Measurements from ENCODE around the gene TIGAR.

TIGAR gene

DNA sequence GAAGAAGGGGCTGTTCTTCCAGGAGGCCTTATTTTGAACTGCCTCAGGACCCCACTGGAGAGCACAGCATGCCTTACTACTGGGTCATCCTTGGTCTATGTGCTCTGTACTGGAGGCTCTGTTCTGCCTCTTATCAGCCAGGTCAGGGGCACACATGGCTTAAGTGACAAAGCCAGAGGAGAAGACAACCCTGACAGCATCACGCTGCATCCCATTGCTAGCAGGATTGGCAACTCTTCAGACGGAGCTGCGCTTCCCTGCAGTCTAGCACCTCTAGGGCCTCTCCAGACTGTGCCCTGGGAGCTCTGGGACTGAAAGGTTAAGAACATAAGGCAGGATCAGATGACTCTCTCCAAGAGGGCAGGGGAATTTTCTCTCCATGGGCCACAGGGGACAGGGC is 17.3 kb upstream of the TIGAR start:
- DNase-seq (ENCODE audit: low read depth, low spot score): no peak

DNA sequence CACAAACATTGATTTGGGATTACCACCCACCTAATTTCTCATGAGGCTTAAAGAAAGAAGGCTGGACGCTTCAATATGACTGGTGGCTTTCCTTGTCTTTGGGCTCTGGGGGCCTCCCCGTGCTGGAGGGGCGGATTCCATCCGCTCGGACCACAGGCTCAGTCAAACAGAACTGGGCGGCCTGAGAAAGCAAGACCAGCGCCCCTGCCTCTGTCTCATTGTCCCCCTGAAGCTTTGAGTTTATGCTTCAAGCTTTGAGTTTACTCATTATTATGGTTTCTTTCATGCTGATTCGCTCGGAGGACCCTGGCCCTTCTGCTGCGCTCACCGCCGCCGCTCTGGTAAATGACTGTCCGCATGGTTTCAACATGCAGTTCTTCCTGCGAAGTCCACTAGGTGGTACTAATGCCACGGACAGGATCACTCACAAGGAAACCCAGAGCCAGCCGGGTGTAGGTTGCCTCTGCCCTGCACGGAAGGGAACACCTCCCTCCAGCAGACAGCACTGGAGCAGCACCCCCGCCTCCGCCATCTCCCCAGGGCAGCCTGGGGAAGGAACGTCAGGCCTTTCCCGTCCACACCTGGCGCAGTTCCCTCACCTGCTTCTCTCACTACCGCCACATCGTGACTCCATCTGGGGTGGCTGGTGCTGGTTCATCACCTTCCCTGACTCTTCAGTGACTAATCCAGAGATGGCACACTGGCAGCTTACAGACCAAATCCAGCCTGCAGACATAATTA is 13.2 kb upstream of the TIGAR start:
- peak; percentile 90 for DNase-seq (ENCODE audit: low read depth, low spot score)

DNA sequence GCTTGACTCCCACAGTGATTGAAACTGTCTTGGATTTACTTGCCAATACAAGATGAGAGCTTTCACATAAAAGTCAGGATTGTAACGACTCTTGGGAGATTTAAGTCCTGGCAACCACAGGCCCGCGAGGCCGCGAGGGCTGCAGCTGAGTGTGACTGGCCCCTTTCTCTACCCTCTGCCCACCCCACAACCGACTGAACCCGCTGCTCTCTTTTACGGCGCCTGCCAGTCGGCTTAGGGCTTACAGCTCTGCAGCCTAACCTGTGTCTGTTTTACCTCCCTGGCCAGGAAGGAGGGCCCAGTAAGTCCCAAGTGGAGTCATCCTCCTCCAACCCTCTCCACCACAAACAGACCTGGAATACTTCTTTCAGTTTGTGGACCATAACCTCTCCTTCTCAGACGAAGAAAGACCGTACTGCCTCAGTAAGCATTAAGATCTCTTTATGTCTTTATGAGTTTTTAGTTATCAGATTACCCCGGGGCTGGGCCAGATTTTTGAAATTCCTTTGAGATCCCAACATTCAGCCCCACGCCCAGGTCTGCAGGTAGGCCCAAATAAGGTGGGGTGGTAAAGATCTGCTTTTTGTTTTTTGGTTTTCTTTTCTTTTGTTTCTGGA is 12.6 kb upstream of the TIGAR start:
- DNase-seq (ENCODE audit: low read depth, low spot score): no peak

DNA sequence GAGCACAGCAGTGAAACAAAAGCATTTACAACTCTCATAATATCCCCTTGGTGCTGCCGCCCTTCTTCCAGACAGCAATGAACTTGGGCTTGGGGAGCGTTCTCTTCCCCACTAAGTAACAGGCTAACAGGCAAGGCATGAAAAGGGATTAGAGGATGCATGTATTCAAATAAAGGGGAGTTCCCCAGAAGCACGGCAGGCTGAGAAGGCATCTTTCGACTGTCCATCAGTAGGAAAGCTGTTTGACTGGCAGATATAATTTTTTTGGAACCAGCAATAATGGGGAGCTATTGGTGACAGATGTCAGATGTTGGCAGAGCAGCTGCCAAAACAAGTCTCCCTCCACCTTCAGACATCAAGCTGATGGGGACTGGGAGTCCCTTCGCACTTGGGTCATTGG is 9.2 kb upstream of the TIGAR start:
- no peak for DNase-seq (ENCODE audit: low read depth, low spot score)

DNA sequence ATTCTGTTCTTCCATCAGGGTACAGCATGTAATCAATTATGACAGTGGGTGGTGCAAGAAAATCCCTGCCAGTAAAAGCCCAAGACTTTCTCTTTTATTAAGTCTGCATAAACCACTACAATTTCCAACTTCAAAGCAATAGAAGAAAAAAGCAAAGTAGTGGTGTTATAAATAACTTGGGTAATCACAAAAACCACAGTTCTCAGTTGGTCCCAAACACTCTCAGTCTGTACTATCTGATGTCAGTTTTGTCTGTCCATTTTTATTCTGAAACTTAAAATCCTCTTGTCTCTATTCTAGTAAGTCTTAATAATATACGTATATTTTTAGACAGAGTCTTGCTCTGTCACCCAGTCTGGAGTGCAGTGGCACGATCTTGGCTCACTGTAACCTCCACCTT is 8.8 kb upstream of the TIGAR start:
- DNase-seq (ENCODE audit: low read depth, low spot score): no peak

DNA sequence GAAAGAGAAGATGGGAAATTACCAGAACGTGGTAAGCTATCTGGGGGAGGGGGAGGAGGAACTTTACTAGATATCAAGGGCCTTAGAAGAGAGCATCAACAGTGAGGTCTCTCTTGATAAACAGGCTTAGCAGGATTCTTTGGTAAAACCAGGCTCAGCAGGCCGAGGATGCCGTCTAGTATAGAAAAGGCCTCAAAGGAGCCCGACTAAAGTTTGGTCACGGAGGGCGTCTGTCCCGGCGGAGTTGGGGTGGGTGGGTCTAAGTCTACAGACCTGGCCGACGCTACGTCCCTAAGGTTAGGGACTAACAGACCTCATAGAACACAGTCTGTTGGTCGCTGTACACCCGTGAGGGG is 538 bp upstream of the TIGAR start:
- no peak for DNase-seq (ENCODE audit: low read depth, low spot score)

DNA sequence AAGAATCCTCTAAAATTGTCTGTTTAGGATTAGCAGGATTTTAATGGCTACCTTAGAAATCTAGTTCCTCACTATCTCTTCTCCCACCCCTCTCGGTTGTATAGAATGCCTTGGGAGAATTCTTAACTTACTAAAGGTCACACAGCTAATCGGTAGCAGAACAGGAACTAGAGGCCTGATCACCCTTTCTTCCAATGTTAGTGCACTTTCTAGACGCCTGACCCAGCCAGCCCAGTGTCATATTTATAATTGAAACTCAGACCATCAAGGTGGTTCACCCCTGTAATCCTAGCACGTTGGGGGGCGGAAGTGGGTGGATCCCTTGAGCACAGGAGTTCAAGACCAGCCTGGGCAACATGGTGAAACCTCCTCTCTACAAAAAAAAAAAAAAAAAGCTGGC is 1.7 kb downstream of the TIGAR start:
- DNase-seq (ENCODE audit: low read depth, low spot score): no peak

DNA sequence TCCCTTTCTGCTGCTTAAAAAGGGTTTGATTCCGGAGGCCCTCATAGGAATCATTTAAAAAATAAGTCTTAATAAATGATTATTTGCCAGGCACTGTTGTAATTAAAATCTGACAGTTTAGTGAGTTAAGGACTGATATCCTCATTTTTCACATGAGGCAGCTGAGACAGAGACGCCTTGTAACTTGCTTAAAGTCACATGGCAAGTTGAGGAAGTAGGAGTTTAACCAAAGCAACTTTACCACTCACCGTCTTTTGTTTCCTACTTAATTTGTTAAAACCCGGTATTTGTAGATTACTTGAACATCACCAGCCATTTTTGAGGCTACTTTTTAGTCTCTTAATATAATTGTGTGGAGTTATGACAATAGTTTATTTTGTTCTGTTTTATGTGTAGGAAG is 2.4 kb downstream of the TIGAR start:
- no peak for DNase-seq (ENCODE audit: low read depth, low spot score)

DNA sequence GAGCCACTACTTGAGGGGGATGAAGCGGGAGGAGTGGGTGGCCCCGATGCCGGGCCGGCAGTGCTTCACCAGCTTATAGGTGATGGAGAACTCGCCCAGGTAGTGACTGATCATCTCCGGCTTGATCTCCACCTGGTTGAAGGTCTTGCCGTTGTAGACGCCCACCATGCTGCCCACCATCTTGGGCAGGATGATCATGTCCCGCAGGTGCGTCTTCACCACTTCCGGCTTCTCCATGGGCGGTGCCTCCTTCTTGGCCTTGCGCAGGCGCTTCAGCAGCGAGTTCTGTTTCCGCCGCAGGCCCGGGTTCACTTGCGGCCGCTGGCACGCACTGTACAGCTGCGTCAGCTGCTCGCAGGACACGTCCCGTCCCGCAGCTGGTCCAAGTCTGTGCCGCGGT is 3.4 kb downstream of the TIGAR start:
- no peak for DNase-seq (ENCODE audit: low read depth, low spot score)

DNA sequence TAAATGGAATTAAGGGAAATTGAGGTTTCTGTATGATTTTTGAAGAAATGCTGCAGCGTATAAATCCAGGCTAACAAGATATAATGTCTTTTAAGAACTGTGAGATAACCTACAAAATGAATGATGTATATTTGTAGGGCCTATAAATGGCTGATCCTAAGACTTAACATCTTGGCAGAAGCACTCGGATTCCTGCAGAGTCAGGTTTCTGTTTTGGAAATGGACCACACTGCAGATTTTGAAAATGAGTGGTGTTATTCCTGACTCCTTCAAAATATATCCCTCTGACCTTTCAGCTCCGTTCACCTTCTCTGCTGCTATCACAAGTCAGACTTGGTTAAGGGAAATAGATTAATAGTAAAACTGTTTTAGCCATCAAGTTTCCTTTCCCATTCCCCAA is 5.0 kb downstream of the TIGAR start:
- no peak for DNase-seq (ENCODE audit: low read depth, low spot score)

DNA sequence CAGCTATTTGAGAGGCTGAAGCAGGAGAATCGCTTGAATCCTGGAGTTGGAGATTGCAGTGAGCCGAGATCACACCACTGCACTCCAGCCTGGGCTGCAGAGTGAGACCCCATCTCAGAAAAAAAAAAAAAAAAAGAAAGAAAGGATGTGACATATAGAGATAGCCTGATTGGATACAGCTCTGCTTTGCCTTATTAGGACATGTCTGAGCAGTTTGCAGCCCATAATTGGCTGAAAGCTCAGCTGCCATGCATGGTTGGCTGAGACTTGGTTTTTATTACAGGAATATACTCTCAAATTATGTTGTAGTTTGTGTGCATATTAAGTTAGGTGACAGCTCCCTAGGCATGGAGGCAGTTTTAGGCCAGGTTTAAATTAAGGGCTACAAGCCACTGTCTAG is 6.3 kb downstream of the TIGAR start:
- DNase-seq (ENCODE audit: low read depth, low spot score): no peak

DNA sequence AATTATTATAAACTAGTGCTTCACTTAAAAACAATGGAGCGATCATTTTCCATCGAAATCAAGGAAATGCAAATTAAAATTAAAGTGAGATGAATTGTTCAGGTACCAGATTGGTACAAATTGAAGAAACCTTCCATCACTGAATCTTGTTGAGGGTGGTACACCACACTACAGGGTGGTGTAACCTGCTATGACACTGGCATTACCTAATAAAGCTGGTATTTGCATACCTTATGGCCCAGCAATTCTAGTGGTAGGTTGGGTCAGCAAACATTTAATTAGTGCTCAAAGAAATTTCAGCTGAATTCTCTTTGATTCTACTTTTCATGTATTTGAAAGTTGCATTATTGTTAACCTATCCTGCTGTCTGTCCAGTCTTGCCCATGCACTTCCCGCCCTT is 9.2 kb downstream of the TIGAR start:
- no peak for DNase-seq (ENCODE audit: low read depth, low spot score)

DNA sequence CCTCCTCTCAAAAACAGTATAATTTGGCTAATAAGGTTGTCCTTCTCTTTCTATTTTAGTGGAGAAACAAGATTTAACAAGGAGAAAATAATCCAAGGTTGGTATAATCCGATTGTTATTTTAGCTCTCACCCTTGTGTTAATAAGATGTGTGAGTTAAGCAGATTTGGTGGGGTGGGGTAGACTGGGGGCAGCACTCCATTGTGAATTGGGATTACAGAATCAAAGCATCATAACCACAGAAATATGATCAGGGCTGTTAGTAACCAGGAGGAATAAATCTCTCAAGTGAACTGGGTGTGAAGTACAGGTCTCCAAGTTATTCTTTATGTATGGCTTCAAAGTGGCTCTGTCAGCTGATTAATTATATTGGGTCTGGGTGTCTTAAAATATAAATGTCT is 10.2 kb downstream of the TIGAR start:
- DNase-seq (ENCODE audit: low read depth, low spot score): no peak

DNA sequence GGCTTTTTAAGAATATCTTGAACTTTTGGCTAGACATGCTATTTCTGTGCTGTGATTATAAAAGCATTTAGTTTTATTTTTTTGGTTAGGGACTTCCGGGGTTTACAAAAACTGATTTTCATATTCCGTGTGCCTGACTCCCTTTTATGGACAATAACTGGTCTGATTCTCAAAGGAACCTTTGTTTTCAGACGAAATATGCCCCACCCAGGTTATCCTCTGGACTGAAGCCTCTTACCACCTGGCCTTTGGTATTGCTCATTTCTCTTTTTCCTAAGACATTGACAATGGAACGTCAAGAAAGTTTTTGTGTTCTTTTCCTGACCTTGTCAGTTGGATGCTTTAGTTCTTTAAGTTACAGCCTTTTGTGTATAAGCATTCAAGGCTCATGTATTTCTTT is 10.8 kb downstream of the TIGAR start:
- DNase-seq (ENCODE audit: low read depth, low spot score): no peak

DNA sequence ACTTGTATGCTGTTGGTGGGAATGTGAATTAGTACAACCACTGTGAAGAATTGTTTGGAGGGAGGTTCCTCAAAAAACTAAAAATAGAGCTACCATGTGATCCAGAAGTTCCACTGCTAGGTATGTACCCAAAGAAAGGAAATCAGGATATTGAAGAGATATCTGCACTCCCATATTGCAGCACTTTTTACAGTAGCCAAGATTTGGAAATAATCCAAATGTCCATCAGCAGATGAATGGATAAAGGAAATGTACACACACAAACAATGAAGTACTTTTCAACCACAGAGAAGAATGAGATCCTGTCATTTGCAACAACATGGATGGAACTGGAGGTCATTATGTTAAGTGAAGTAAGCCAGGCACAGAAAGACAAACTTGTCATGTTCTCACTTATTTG is 25.9 kb downstream of the TIGAR start:
- DNase-seq (ENCODE audit: low read depth, low spot score): no peak

DNA sequence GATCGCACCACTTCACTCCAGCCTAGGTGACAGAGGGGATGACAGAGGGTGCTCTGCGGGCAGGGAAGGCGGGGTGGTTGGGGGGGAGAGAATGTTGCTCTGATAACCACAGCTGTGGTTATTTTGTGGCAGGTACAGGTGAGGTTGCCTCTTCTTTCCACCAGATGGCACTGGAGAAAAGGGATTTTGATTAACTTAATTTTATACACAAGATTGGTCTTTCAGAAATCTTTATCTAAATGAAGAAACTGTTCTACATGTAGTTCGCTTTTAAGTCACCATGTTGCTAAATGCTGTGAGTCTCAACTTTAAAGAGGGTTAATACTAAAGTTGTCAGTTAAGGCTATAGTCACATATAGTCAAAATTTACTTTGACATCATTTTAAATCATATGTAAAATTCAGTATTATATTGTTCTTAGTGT is 32.8 kb downstream of the TIGAR start:
- no peak for DNase-seq (ENCODE audit: low read depth, low spot score)

DNA sequence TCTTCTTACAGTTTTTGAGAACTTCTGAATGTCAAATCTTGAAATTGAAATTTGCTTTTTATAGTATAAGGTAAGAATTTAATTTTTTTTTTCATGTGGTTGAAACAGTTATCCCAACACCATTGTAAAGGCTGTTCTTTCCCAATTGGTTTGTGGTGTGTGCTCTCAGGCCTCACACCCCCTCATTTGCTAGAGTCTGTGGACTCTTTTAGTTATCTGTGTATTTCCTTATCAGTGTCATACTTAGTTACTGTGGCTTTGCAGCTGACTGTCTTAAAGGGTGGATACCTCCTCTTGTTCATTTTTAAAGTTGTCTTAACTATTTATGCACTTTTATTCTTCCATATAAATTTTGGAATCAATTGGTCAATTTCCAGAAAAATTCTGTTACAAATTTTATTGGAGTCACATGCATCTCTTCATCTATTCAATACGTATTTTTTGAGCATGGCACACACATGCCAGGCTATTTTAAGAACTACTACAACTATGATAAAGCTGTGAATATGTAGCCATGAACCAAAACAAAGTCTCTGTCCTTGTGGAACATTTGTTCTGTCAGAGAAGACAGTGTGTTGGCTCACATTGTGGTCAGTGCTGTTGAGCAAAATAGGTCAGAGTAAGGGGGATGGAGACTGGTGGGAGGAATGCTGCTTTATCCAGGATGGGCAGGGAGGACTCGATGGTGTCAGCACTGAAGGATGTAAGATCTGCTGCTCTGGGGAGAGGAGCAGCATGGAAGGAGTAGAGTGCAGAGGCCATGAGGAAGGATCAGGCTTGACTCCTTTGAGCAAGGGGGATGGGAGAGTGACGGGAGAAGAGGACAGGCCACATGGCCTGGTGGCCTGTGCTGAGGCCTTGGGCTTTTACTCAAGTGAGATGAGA is 34.4 kb downstream of the TIGAR start:
- DNase-seq (ENCODE audit: low read depth, low spot score): no peak

DNA sequence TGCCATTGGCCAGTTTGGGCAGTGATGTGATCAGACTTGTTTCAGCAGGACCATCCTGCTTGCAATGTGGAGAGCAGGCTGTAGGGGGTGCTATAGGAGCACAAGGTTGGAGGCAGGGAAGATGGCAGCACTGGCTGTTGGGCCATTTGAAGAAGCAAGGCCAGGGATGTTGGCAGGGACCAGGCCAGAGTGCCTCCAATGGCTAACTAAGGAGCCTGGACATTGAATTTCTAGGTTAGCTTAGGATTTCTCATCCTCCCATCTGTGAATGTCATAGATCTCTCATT is 35.0 kb downstream of the TIGAR start:
- peak; percentile 70 for DNase-seq (ENCODE audit: low read depth, low spot score)

DNA sequence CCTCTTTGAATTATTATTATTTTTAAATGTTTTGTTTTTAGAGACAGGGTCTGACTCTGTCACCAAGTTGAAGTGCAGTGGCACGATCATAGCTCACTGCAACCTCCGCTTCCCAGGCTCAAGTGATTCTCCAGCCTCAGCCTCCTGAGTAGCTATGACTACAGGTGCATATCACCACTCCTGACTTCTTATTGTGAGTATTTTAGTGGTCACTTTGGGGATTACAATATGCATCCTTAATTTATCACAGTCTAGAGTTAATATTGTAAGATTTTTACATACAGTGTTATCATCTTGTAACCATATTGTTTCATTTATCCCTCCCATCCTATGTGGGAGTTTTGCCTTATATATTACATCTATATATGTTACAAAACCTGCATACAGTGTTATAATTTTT is 45.1 kb downstream of the TIGAR start:
- no peak for DNase-seq (ENCODE audit: low read depth, low spot score)

DNA sequence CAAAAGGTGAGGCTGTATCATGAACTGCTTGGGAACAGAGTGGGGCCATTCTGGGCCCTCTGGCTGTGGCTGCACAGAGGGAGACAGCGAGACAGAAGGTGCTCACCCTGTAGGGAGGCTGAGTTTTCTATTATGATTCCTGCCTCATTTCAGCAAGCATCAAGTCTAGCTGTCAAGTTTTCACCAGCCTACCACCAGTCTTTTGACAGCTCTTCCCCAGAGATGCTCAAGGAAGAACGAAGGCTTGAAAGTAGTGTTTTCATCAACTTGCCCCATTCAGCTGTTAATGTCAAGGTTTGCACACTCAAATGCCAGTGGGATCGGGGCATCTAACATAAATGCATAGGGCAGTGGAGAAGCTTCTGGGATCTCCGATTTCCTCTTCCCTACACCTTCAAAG is 48.5 kb downstream of the TIGAR start:
- no peak for DNase-seq (ENCODE audit: low read depth, low spot score)

DNA sequence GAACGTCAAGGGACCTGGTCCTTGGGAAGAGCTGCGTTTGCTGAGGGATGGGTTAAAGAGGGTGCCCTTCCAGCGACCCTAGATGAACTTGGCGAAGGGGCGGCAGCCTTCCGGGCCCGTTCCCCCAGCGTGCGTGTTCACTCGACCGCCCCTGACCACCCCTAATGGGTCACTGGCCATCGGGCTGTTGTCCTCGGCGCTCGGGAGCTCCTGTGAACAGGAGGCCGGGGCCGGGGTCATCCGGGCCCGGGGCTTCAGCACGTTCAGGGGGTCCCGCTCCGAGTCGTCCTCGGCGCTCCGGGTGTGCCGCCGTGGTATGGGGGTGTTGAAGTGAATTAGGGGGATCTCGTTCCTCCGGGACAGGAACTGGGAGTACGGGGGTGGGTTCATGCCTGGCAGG is 49.3 kb downstream of the TIGAR start:
- no peak for DNase-seq (ENCODE audit: low read depth, low spot score)

DNA sequence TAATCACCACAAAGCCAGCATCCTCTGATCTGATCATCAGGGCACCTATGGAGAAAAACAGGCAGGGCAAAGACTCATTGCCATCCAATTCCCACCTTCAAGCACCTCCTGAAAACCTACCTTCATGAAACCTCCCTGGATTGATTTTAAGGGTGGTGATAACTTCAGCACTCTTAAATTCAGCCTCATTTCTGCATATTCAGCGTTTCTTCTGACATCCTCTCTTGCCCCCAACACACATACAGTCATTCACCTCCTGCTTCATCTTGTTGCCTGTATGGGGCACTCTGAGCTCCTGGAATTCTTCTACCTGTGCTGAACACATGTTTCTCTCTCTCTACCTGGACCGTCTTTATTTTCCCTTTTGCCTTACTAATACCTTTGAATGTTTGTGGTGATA is 51.6 kb downstream of the TIGAR start:
- DNase-seq (ENCODE audit: low read depth, low spot score): no peak

DNA sequence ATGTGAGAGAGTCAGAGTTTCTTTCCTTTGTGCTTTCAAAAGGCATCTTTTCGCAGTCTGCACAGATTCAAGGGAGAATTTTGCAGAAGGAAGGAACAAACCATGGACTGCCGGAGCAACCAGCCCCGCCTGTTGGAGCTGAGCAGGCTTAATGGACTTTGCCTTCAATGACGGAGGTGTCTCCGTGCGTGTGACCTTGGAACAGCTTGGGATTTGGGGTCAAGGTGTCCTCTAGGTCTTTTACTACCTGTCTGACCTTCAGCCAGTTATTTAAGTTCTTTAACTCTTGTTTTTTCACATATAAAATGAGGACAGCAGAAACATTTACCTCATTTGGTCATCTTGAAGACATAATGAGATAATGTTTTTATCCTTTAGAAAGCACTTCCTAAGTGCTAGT is 54.4 kb downstream of the TIGAR start:
- DNase-seq (ENCODE audit: low read depth, low spot score): no peak
